Measurements from ENCODE around the gene TMEM72.

The TMEM72 gene

GRCh38 chr10:44888886-44889285 lies 22.3 kb upstream of the TMEM72 start:
- Histone ChIP-seq H2AFZ (ENCODE audit: low read depth, low read length) (no peak overlapping the region), H3K4me3 (ENCODE audit: low read depth in 1 of 2, low read length in 2 of 2) (no peak overlapping the region), H3K27me3 (ENCODE audit: insufficient read depth, low read length, poor library complexity) (no peaks in the 10 kb centered on the region), H3K27ac (ENCODE audit: low read length) (no peak overlapping the region), H3K9me3 (ENCODE audit: insufficient read depth, low read length, severe bottlenecking) (no peaks in the 10 kb centered on the region), H3K79me2 (ENCODE audit: insufficient read depth, low read length) (no peaks in the 10 kb centered on the region), H4K20me1 (ENCODE audit: insufficient read depth, low read length) (no peaks in the 10 kb centered on the region), H3K36me3 (ENCODE audit: insufficient read depth, low read length) (no peaks in the 10 kb centered on the region), H3K4me1 (ENCODE audit: insufficient read depth, low read length) (no peaks in the 10 kb centered on the region), H3K4me2 (ENCODE audit: insufficient read depth, low read length) (no peak overlapping the region), H3K9ac (ENCODE audit: low read depth, low read length) (no peak overlapping the region)
- TF ChIP-seq CTCF (IDR thresholded peaks at IDR 0.05; ENCODE audit: borderline replicate concordance, extremely low read depth, low read length, poor library complexity, severe bottlenecking), result no peak
- TF ChIP-seq EZH2 (IDR thresholded peaks at IDR 0.05; ENCODE audit: borderline replicate concordance, low read depth, low read length, severe bottlenecking), result no peak
- DNase-seq, result no peak
- ATAC-seq (ENCODE audit: insufficient read depth, low read depth), result no peak

- DNase-seq (no peak), ATAC-seq (ENCODE audit: insufficient read depth, low read depth) (no peak)
- Histone ChIP-seq H4K20me1 (ENCODE audit: insufficient read depth, low read length) (no peaks in the 10 kb centered on the region), H3K27me3 (ENCODE audit: insufficient read depth, low read length, poor library complexity) (no peaks in the 10 kb centered on the region), H3K27ac (ENCODE audit: low read length) (no peak overlapping the region), H3K4me3 (ENCODE audit: low read depth in 1 of 2, low read length in 2 of 2) (no peak overlapping the region), H3K79me2 (ENCODE audit: insufficient read depth, low read length) (no peaks in the 10 kb centered on the region), H3K4me1 (ENCODE audit: insufficient read depth, low read length) (no peaks in the 10 kb centered on the region), H3K36me3 (ENCODE audit: insufficient read depth, low read length) (no peaks in the 10 kb centered on the region), H3K4me2 (ENCODE audit: insufficient read depth, low read length) (no peak overlapping the region), H3K9ac (ENCODE audit: low read depth, low read length) (no peak overlapping the region), H2AFZ (ENCODE audit: low read depth, low read length) (no peak overlapping the region), H3K9me3 (ENCODE audit: insufficient read depth, low read length, severe bottlenecking) (no peaks in the 10 kb centered on the region)
- TF ChIP-seq CTCF (IDR thresholded peaks at IDR 0.05; ENCODE audit: borderline replicate concordance, extremely low read depth, low read length, poor library complexity, severe bottlenecking), result no peak
- TF ChIP-seq EZH2 (IDR thresholded peaks at IDR 0.05; ENCODE audit: borderline replicate concordance, low read depth, low read length, severe bottlenecking), result no peak
Observed at GRCh38 chr10:44889834-44890233, 21.3 kb upstream of the TMEM72 start.

GRCh38 chr10:44890696-44891563 lies 20.2 kb upstream of the TMEM72 start:
- H4K20me1 ChIP-seq (ENCODE audit: insufficient read depth, low read length), result no peaks in the 10 kb centered on the region
- H2AFZ ChIP-seq (ENCODE audit: low read depth, low read length), result no peak overlapping the region
- H3K9ac ChIP-seq (ENCODE audit: low read depth, low read length), result no peak overlapping the region
- no peak overlapping the region for H3K4me2 ChIP-seq (ENCODE audit: insufficient read depth, low read length)
- no peak overlapping the region for H3K27ac ChIP-seq (ENCODE audit: low read length)
- ATAC-seq (ENCODE audit: insufficient read depth, low read depth) (no peak), DNase-seq (no peak)
- H3K27me3 ChIP-seq (ENCODE audit: insufficient read depth, low read length, poor library complexity), result no peaks in the 10 kb centered on the region
- no peaks in the 10 kb centered on the region for H3K9me3 ChIP-seq (ENCODE audit: insufficient read depth, low read length, severe bottlenecking)
- TF ChIP-seq CTCF (IDR thresholded peaks at IDR 0.05; ENCODE audit: borderline replicate concordance, extremely low read depth, low read length, poor library complexity, severe bottlenecking), result no peak
- no peak for TF ChIP-seq EZH2 (IDR thresholded peaks at IDR 0.05; ENCODE audit: borderline replicate concordance, low read depth, low read length, severe bottlenecking)
- H3K79me2 ChIP-seq (ENCODE audit: insufficient read depth, low read length), result no peaks in the 10 kb centered on the region
- no peak overlapping the region for H3K4me3 ChIP-seq (ENCODE audit: low read depth in 1 of 2, low read length in 2 of 2)
- H3K4me1 ChIP-seq (ENCODE audit: insufficient read depth, low read length), result no peaks in the 10 kb centered on the region
- H3K36me3 ChIP-seq (ENCODE audit: insufficient read depth, low read length), result no peaks in the 10 kb centered on the region

Measured in DND-41 (cell line).